K562 (cell line): ENCODE results near the gene NELL1. TPM values are rescaled to one million over a fixed set of nuclear protein-coding genes. Genes with fewer than 3 reads are reported as not detected.

ENCODE experiments used
- ATAC-seq: fragments of 200-7000 bp; cut with Tn5 transposase; 3 replicates; pipeline ENCODE4 v1.9.1; 2020; ENCODE audit warnings: moderate library complexity
- BruUV-seq: library from RNA; stranded (reverse); fragments of 400-500 nt; replicated peaks from 2 replicates; lab custom pipeline; 2021; lab: Mats Ljungman, UMichigan
- CTCF ChIA-PET: fragments of 300-600 bp; formaldehyde crosslinking; extraction: SDS; loops from one replicate; lab custom pipeline; 2021; ENCODE audit warnings: low intra/inter-chr PET ratio; lab: Yijun Ruan, JAX
- POLR2A ChIA-PET: fragments of 300-600, 350-650 bp; sonication (Branson Sonifier 250); formaldehyde crosslinking; extraction: SDS; loops from one replicate; lab custom pipeline; 2021; ENCODE audit warnings: antibody characterized with exemption, inconsistent platforms; lab: Yijun Ruan, JAX
- DNase-seq, 4 experiments: peaks; one replicate each; pipeline versions ENCODE4 v3.0.0 to v3.0.0-alpha.2; 2011 to 2018; ENCODE audit warnings: low spot score in 3 of 4, mixed read lengths in 3 of 4; ENCODE audit errors: extremely low read depth in 1 of 4
- FAIRE-seq: peaks from 2 replicates; lab custom pipeline; 2011; peaks lifted over from hg19 to GRCh38; lab: Jason Lieb, UNC
- H2AFZ ChIP-seq: 2 replicates; pipeline ENCODE4 v1.6.0; 2011; ENCODE audit warnings: low read depth, low read length, control low read depth, inconsistent platforms
- H3K27ac ChIP-seq: fragments of 200-600 bp; 3 replicates; pipeline ENCODE4 v1.8.0; 2011; ENCODE audit warnings: low read depth, mild to moderate bottlenecking, control low read depth, inconsistent platforms, low read length, moderate library complexity, mixed read lengths; ENCODE audit errors: extremely low read depth
- H3K27me3 ChIP-seq, 2 experiments: fragments of 300-600 bp in 1 of 2; 2 replicates in 1 of 2; 3 replicates in 1 of 2; pipeline versions ENCODE4 v1.6.0 to v1.8.0; 2011; ENCODE audit warnings: inconsistent platforms in 2 of 2, low read length in 2 of 2, mild to moderate bottlenecking in 1 of 2, mixed read lengths in 1 of 2, moderate library complexity in 1 of 2; ENCODE audit not compliant: control insufficient read depth in 2 of 2, insufficient read depth in 2 of 2
- H3K36me3 ChIP-seq: fragments of 300-600 bp; 3 replicates; pipeline ENCODE4 v1.8.0; 2011; ENCODE audit warnings: mild to moderate bottlenecking, low read length, inconsistent platforms; ENCODE audit not compliant: control insufficient read depth, insufficient read depth
- H3K4me1 ChIP-seq, 2 experiments: fragments of 200-600 bp in 1 of 2; replicated peaks in 1 of 2; 2 replicates in 1 of 2; 3 replicates in 1 of 2; pipeline versions ENCODE4 v1.5.1 to v1.8.0; 2011; ENCODE audit warnings: inconsistent platforms in 2 of 2, low read length in 2 of 2, mild to moderate bottlenecking in 1 of 2, mixed read lengths in 1 of 2, moderate library complexity in 1 of 2; ENCODE audit not compliant: control insufficient read depth in 2 of 2, insufficient read depth in 2 of 2
- H3K4me2 ChIP-seq: 2 replicates; pipeline ENCODE4 v1.6.1; 2011; ENCODE audit warnings: low read length, control low read depth, inconsistent platforms, mixed read lengths; ENCODE audit not compliant: insufficient read depth
- H3K4me3 ChIP-seq: fragments of 200-600 bp; sonication (generic), shearing (Covaris generic); 2 replicates; pipeline ENCODE4 v1.5.1; 2016; ENCODE audit warnings: control low read depth, inconsistent platforms
- H3K79me2 ChIP-seq: fragments of 200-600 bp; 3 replicates; pipeline ENCODE4 v1.8.0; 2011; ENCODE audit warnings: low read length, inconsistent platforms; ENCODE audit not compliant: control insufficient read depth, insufficient read depth
- H3K9ac ChIP-seq, 2 experiments: 2 replicates each; pipeline versions ENCODE4 v1.6.0 to v1.6.1; 2011; ENCODE audit warnings: low read depth in 2 of 2, low read length in 2 of 2, control low read depth in 1 of 2, inconsistent platforms in 1 of 2, mild to moderate bottlenecking in 1 of 2, mixed read lengths in 1 of 2; ENCODE audit not compliant: insufficient read depth in 1 of 2
- H3K9me1 ChIP-seq: one replicate; pipeline ENCODE4 v1.6.0; 2011; ENCODE audit warnings: inconsistent platforms, mild to moderate bottlenecking, low read length, moderate library complexity; ENCODE audit not compliant: control insufficient read depth, insufficient read depth
- H3K9me3 ChIP-seq: replicated peaks from 2 replicates; pipeline ENCODE4 v1.5.1; 2011; ENCODE audit warnings: low read depth, low read length, inconsistent platforms; ENCODE audit not compliant: control insufficient read depth, insufficient read depth
- H4K20me1 ChIP-seq: replicated peaks from 2 replicates; pipeline ENCODE4 v1.6.1; 2011; ENCODE audit warnings: low read length, inconsistent platforms, mixed read lengths; ENCODE audit not compliant: control insufficient read depth, insufficient read depth
- BCL6 ChIP-seq: fragments of 250-450 bp; sonication (Bioruptor Pico); IDR thresholded peaks from 2 replicates; pipeline ENCODE4 v1.4.0; 2020
- CAMTA2 ChIP-seq: fragments of 250-450 bp; sonication (Bioruptor Pico); conservative IDR thresholded peaks from 2 replicates; pipeline ENCODE4 v1.5.1; 2022
- MAZ ChIP-seq, 2 experiments: fragments of 450-650 bp in 1 of 2; sonication (generic) in 1 of 2; formaldehyde crosslinking; IDR thresholded peaks in 1 of 2; conservative IDR thresholded peaks in 1 of 2; 2 replicates each; pipeline versions ENCODE4 v1.4.0 to v1.5.0; 2020; ENCODE audit warnings: mild to moderate bottlenecking in 1 of 2, missing genetic modification reagents in 1 of 2
- PHTF2 ChIP-seq: fragments of 250-450 bp; sonication (Bioruptor Pico); IDR thresholded peaks from 2 replicates; pipeline ENCODE4 v1.5.0; 2021; ENCODE audit warnings: mild to moderate bottlenecking
- RBM14 ChIP-seq: fragments of 200-400 bp; formaldehyde crosslinking; IDR thresholded peaks from 2 replicates; pipeline ENCODE4 v1.6.1; 2018; ENCODE audit warnings: low read depth, mild to moderate bottlenecking, low read length, moderate library complexity, borderline replicate concordance; ENCODE audit not compliant: insufficient read depth
- RBM17 ChIP-seq: fragments of 200-400 bp; formaldehyde crosslinking; IDR thresholded peaks from 2 replicates; pipeline ENCODE4 v1.6.1; 2017; ENCODE audit warnings: low read depth, mild to moderate bottlenecking, low read length, borderline replicate concordance
- SREBF2 ChIP-seq: sonication (generic); formaldehyde crosslinking; IDR thresholded peaks from 2 replicates; pipeline ENCODE4 v1.4.0; 2020; ENCODE audit warnings: mild to moderate bottlenecking, missing genetic modification reagents
- TRIM24 ChIP-seq, 2 experiments: fragments of 450-650 bp; IDR thresholded peaks; 2 replicates each; pipeline ENCODE4 v1.6.1; 2016
- U2AF1 ChIP-seq: fragments of 200-400 bp; formaldehyde crosslinking; optimal IDR thresholded peaks from 2 replicates; pipeline ENCODE3; 2017; ENCODE audit warnings: mild to moderate bottlenecking, low read depth, low read length, moderate library complexity
- ZBTB1 ChIP-seq: sonication (generic); formaldehyde crosslinking; IDR thresholded peaks from 2 replicates; pipeline ENCODE4 v1.8.1; 2023; ENCODE audit warnings: missing genetic modification reagents, low read depth, mild to moderate bottlenecking, borderline replicate concordance
- ZNF408 ChIP-seq: fragments of 250-450 bp; sonication (Bioruptor Pico); IDR thresholded peaks from 2 replicates; pipeline ENCODE4 v1.4.0; 2020; ENCODE audit warnings: low read depth, mild to moderate bottlenecking, moderate library complexity
- ZNF583 ChIP-seq: fragments of 250-450 bp; sonication (Bioruptor Pico); IDR thresholded peaks from 2 replicates; pipeline ENCODE4 v1.4.0; 2020
- ZSCAN29 ChIP-seq: fragments of 450-650 bp; IDR thresholded peaks from 2 replicates; pipeline ENCODE4 v1.6.1; 2017
- WGBS: fragments of 100-300 bp; shearing (Covaris generic); methylation state at CpG from one replicate; pipeline ENCODE4 v1.1.6; 2016; ENCODE audit warnings: low coverage, mixed read lengths; ENCODE audit not compliant: insufficient coverage; ENCODE audit errors: missing lambda C conversion rate; 5-methylcytosine and 5-hydroxymethylcytosine counted together
- in situ Hi-C: fragments of 300-500 bp; cut with MboI; formaldehyde crosslinking; loops from 4 replicates; pipeline ENCODE4 v1.15.0; 2018; ENCODE audit warnings: inconsistent platforms, mixed read lengths
- intact Hi-C: fragments of 100-400 bp; cut with micrococcal nuclease; formaldehyde crosslinking; loops from 2 replicates; pipeline ENCODE4 v1.14.2; 2022
- polyA plus RNA-seq, 8 experiments: library from polyadenylated mRNA; depleted of rRNA in 4 of 8; stranded (reverse) in 5 of 8; unstranded in 3 of 8; fragments of >200 nt; fragmentation: Nextera tagmentation in 2 of 8; fragmentation: Illumina TruSeq in 1 of 8; extraction: Ambion mirVana in 2 of 8; extraction: Trizol in 1 of 8; gene quantifications; 2 replicates each; pipeline versions ENCODE4 v1.2.1 to v1.2.3, GENCODE V29; 2011 to 2014; ENCODE audit warnings: inconsistent platforms in 1 of 8, missing spikeins in 1 of 8
- total RNA-seq, 7 experiments: library from RNA; depleted of rRNA in 6 of 7; stranded (reverse); fragments of >200 nt in 6 of 7; fragmentation: Illumina TruSeq in 2 of 7; extraction: Trizol in 2 of 7; gene quantifications; 2 replicates each; pipeline versions ENCODE4 v1.2.1 to v1.2.3, GENCODE V29; 2011 to 2021; ENCODE audit warnings: low replicate concordance in 1 of 7
- TF ChIP-seq, protein P1 (sequence below): fragments of 250-450 bp; sonication (Bioruptor Pico); IDR thresholded peaks from 2 replicates; pipeline ENCODE4 v1.4.0; 2020; ENCODE audit warnings: mild to moderate bottlenecking, moderate library complexity, borderline replicate concordance
- TF ChIP-seq, protein P2 (sequence below): fragments of 450-650 bp; IDR thresholded peaks from 2 replicates; pipeline ENCODE4 v1.6.1; 2018; ENCODE audit warnings: mild to moderate bottlenecking, low read depth; ENCODE audit not compliant: partially characterized antibody
- TF ChIP-seq, protein P3 (sequence below): fragments of 250-450 bp; sonication (Bioruptor Pico); IDR thresholded peaks from 2 replicates; pipeline ENCODE4 v1.8.0; 2022; ENCODE audit warnings: moderate library complexity, mild to moderate bottlenecking, inconsistent platforms
- TF ChIP-seq, protein P4 (sequence below): fragments of 250-450 bp; sonication (Bioruptor Pico); IDR thresholded peaks from 2 replicates; pipeline ENCODE4 v1.8.0; 2021; ENCODE audit warnings: borderline replicate concordance, mild to moderate bottlenecking, moderate library complexity; ENCODE audit not compliant: poor library complexity, severe bottlenecking

NELL1 gene
- total and polyA plus RNA-seq, 9 of the 15 experiments (the other 6 are each of a cell fraction or from before 2014, with no cell fraction given), result not detected

DNA sequence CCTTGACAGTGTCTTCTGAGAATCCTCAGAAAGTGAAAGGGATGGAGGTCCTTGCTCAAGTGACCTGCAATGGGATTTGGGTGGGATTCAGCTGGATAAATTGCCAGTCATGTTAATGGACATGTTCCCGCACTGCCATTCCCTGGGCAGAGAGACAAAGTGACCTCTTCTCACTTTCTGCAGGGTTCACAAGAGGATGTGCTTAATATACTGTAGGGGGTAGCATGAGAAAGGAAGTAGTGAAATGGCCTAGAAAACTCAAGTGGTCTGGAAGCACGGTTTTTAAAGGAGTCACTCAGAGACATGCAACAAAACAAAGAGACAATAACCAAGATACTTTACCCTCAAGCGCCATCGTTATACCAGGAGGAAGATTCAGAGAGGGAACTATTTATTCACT, 70.2 kb downstream of the NELL1 start (continued):
- TF ChIP-seq, protein P1, sequence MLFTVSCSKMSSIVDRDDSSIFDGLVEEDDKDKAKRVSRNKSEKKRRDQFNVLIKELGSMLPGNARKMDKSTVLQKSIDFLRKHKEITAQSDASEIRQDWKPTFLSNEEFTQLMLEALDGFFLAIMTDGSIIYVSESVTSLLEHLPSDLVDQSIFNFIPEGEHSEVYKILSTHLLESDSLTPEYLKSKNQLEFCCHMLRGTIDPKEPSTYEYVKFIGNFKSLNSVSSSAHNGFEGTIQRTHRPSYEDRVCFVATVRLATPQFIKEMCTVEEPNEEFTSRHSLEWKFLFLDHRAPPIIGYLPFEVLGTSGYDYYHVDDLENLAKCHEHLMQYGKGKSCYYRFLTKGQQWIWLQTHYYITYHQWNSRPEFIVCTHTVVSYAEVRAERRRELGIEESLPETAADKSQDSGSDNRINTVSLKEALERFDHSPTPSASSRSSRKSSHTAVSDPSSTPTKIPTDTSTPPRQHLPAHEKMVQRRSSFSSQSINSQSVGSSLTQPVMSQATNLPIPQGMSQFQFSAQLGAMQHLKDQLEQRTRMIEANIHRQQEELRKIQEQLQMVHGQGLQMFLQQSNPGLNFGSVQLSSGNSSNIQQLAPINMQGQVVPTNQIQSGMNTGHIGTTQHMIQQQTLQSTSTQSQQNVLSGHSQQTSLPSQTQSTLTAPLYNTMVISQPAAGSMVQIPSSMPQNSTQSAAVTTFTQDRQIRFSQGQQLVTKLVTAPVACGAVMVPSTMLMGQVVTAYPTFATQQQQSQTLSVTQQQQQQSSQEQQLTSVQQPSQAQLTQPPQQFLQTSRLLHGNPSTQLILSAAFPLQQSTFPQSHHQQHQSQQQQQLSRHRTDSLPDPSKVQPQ, result no peak
- TF ChIP-seq ZSCAN29, result no peak
- TF ChIP-seq, protein P2, sequence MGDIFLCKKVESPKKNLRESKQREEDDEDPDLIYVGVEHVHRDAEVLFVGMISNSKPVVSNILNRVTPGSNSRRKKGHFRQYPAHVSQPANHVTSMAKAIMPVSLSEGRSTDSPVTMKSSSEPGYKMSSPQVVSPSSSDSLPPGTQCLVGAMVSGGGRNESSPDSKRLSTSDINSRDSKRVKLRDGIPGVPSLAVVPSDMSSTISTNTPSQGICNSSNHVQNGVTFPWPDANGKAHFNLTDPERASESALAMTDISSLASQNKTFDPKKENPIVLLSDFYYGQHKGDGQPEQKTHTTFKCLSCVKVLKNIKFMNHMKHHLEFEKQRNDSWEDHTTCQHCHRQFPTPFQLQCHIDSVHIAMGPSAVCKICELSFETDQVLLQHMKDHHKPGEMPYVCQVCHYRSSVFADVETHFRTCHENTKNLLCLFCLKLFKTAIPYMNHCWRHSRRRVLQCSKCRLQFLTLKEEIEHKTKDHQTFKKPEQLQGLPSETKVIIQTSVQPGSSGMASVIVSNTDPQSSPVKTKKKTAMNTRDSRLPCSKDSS, result no peak

DNA sequence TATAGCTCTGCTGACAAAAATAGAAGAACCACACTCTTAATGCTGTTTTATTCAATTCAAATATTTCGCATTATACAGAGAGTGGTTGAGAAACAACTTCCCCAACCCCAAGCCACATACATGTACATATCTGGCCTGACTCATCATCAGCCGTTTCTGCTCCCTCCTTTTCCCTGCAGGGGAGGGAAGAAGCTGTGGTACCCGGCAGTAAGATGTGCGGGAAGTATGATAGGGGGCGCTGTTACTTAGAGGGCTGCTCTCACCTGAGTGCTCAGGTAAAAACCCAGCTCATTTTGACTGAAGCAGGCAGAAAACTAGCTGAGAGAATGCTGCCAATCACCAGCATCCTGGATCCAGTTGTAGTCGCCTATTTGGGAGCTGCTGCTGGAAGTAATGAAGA, 85.5 kb downstream of the NELL1 start:
- H3K36me3 ChIP-seq, result no peaks in the 10 kb centered on the region
- FAIRE-seq, result no peak
- ChIA-PET POLR2A (no interaction called here), CTCF (no interaction called here)
- peak in 3 of 4 experiments; percentile 4 to 21 (median 13) for DNase-seq
- H3K79me2 ChIP-seq, result no peaks in the 10 kb centered on the region
- H3K27me3 ChIP-seq, result no peaks in the 10 kb centered on the region
- no peaks in the 10 kb centered on the region for H3K9me3 ChIP-seq
- H3K4me1 ChIP-seq, result no peaks in the 10 kb centered on the region
- H3K4me3 ChIP-seq, result no peak overlapping the region
- BruUV-seq, result no TSS peak
- no peak overlapping the region for H3K9ac ChIP-seq
- no peak for ATAC-seq
- 0% methylated on average over 6 of the region's 6 CpGs for WGBS
- no peak overlapping the region for H3K4me2 ChIP-seq
- H3K9me1 ChIP-seq, result no peaks in the 10 kb centered on the region
- intact Hi-C loops (no loop called here), in situ Hi-C loops (no loop called here)
- H3K27ac ChIP-seq, result no peak overlapping the region
- H2AFZ ChIP-seq, result no peak overlapping the region
- no peaks in the 10 kb centered on the region for H4K20me1 ChIP-seq
- no peak for TF ChIP-seq SREBF2 (CRISPR knock-in tag)
- TF ChIP-seq ZNF583 (CRISPR knock-in tag), result no peak
- TF ChIP-seq PHTF2 (CRISPR knock-in tag), result no peak
- TF ChIP-seq MAZ (CRISPR knock-in tag; conservative IDR thresholded peaks at IDR 0.05 in 1 of 2, IDR thresholded peaks at IDR 0.05 in 1 of 2), result no peak
- no peak for TF ChIP-seq ZBTB1
- TF ChIP-seq BCL6 (CRISPR knock-in tag), result no peak
- TF ChIP-seq TRIM24 (IDR thresholded peaks at IDR 0.05), result no peak
- no peak for TF ChIP-seq RBM14
- TF ChIP-seq RBM17, result no peak
- TF ChIP-seq, protein P3, sequence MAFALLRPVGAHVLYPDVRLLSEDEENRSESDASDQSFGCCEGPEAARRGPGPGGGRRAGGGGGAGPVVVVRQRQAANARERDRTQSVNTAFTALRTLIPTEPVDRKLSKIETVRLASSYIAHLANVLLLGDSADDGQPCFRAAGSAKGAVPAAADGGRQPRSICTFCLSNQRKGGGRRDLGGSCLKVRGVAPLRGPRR (CRISPR knock-in tag), result no peak
- no peak for TF ChIP-seq ZNF408 (CRISPR knock-in tag)
- TF ChIP-seq U2AF1, result no peak
- TF ChIP-seq, protein P4, sequence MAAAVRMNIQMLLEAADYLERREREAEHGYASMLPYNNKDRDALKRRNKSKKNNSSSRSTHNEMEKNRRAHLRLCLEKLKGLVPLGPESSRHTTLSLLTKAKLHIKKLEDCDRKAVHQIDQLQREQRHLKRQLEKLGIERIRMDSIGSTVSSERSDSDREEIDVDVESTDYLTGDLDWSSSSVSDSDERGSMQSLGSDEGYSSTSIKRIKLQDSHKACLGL (CRISPR knock-in tag), result no peak
- no peak for TF ChIP-seq CAMTA2 (CRISPR knock-in tag)
